Measurements from ENCODE around the gene TSC22D4. TPM values are rescaled to one million over a fixed set of nuclear protein-coding genes. Genes with fewer than 3 reads are reported as not detected.

Gene TSC22D4
- total and polyA plus RNA-seq, 2 donors (not counting 1 experiment from before 2014, with no cell fraction given), result 13.2 to 21.1 TPM

DNA sequence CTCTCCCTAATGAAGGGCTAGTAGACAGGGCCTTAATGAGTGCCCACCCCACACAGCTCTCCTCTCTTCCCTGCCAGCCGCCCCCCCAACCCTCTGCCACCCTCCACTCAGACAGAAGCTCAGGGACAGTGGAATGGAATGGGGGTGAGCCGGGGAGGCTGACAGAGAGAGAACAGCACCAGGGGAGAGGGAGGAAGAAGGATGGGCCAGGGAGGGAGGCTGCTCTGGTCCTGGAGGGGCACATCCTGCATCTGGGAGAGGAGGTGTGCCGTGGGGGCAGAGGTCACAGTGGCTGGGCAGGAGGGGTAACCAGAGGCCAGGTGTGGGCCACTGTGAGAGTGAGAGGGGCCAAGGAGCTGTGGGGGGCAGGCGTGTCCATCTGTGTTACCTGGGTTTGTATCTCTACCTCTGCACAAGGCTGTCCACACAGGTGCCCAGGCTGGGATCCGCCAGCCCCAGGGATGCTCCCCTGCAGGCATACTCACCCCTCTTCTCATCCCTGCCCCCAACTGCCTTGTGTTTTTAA, 7.2 kb upstream of the TSC22D4 start:
- Histone ChIP-seq H3K4me2 (ENCODE audit: extremely low read depth, insufficient read depth, low read length) (no peak overlapping the region), H3K27ac (ENCODE audit: insufficient read depth, low read length) (no peak overlapping the region), H3K9me3 (ENCODE audit: control insufficient read depth, insufficient read depth, low read depth, low read length) (no peaks in the 10 kb centered on the region), H3K4me1 (ENCODE audit: control insufficient read depth, extremely low read depth, insufficient read depth, low read length) (peaks cover 4% of the 10 kb centered on the region), H2AFZ (ENCODE audit: low read length) (no peak overlapping the region), H4K20me1 (ENCODE audit: control insufficient read depth, extremely low read depth, insufficient read depth, low read length) (no peaks in the 10 kb centered on the region), H3K36me3 (ENCODE audit: control insufficient read depth, insufficient read depth, low read length) (no peaks in the 10 kb centered on the region), H3K27me3 (ENCODE audit: control insufficient read depth, insufficient read depth, low read length) (no peaks in the 10 kb centered on the region), H3K79me2 (ENCODE audit: control insufficient read depth, insufficient read depth, low read length) (no peaks in the 10 kb centered on the region), H3K9ac (ENCODE audit: insufficient read depth, low read length) (no peak overlapping the region), H3K4me3 (replicated peaks in 1 of 4; ENCODE audit: control extremely low read depth in 1 of 4, insufficient read depth in 1 of 4, low read depth in 3 of 4, low read length in 4 of 4) (no peak overlapping the region)
- no peak for TF ChIP-seq EZH2 (IDR thresholded peaks at IDR 0.05; ENCODE audit: low read length, missing control alignments)
- TF ChIP-seq, protein P1, sequence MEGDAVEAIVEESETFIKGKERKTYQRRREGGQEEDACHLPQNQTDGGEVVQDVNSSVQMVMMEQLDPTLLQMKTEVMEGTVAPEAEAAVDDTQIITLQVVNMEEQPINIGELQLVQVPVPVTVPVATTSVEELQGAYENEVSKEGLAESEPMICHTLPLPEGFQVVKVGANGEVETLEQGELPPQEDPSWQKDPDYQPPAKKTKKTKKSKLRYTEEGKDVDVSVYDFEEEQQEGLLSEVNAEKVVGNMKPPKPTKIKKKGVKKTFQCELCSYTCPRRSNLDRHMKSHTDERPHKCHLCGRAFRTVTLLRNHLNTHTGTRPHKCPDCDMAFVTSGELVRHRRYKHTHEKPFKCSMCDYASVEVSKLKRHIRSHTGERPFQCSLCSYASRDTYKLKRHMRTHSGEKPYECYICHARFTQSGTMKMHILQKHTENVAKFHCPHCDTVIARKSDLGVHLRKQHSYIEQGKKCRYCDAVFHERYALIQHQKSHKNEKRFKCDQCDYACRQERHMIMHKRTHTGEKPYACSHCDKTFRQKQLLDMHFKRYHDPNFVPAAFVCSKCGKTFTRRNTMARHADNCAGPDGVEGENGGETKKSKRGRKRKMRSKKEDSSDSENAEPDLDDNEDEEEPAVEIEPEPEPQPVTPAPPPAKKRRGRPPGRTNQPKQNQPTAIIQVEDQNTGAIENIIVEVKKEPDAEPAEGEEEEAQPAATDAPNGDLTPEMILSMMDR (conservative IDR thresholded peaks at IDR 0.05 in 1 of 2, IDR thresholded peaks at IDR 0.05 in 1 of 2; ENCODE audit: low read depth in 1 of 2, low read length in 2 of 2), result no peak
- no peak for DNase-seq (ENCODE audit: low read depth in 2 of 2)

DNA sequence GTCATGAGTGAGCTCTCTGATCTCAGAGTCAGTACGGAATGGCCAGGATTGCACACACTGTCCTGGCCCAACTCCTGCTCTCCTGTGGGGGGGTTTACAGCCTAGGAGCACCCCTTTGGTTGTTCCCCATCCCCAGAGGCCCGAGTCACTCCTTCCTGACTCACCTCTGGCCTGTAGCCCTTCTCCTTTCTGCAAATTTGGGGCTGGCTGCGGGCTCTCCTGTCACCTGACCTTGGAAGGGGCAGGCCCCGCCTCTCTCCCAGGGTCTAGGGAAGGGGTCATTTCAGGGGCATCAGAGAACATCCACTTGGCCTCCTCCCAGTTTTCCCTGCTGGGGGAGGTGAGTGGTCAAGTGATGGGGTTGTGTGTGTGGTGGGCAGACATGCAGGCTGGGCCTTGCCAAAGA, 6.5 kb upstream of the TSC22D4 start:
- Histone ChIP-seq H3K27ac (ENCODE audit: insufficient read depth, low read length) (no peak overlapping the region), H3K9ac (ENCODE audit: insufficient read depth, low read length) (no peak overlapping the region), H3K9me3 (ENCODE audit: control insufficient read depth, insufficient read depth, low read depth, low read length) (no peaks in the 10 kb centered on the region), H3K36me3 (ENCODE audit: control insufficient read depth, insufficient read depth, low read length) (no peaks in the 10 kb centered on the region), H3K4me1 (ENCODE audit: control insufficient read depth, extremely low read depth, insufficient read depth, low read length) (peaks cover 4% of the 10 kb centered on the region), H3K4me3 (replicated peaks in 1 of 4; ENCODE audit: control extremely low read depth in 1 of 4, insufficient read depth in 1 of 4, low read depth in 3 of 4, low read length in 4 of 4) (no peak overlapping the region), H3K4me2 (ENCODE audit: extremely low read depth, insufficient read depth, low read length) (no peak overlapping the region), H2AFZ (ENCODE audit: low read length) (no peak overlapping the region), H3K27me3 (ENCODE audit: control insufficient read depth, insufficient read depth, low read length) (no peaks in the 10 kb centered on the region), H3K79me2 (ENCODE audit: control insufficient read depth, insufficient read depth, low read length) (no peaks in the 10 kb centered on the region), H4K20me1 (ENCODE audit: control insufficient read depth, extremely low read depth, insufficient read depth, low read length) (no peaks in the 10 kb centered on the region)
- DNase-seq (ENCODE audit: low read depth in 2 of 2), result no peak
- TF ChIP-seq, protein P1 (conservative IDR thresholded peaks at IDR 0.05 in 1 of 2, IDR thresholded peaks at IDR 0.05 in 1 of 2; ENCODE audit: low read depth in 1 of 2, low read length in 2 of 2), result no peak
- no peak for TF ChIP-seq EZH2 (IDR thresholded peaks at IDR 0.05; ENCODE audit: low read length, missing control alignments)

DNA sequence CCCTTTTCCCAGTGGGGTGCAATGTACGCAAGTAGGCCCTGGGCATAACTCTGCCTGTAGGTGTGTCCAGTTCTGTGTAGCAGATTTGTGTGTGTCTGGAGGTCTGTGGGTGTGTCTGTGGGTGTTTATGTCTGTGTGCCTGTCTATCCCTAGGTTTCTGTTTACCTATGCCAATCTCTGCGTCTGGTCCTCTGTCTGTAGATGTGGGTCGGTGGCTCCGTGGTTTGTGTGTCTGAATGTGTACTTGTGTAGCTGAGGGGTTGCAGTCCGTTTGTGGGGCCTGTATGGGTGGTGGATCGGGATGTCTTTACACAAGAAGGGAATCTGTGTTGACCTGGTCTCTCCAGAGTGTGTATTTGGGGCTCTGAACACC, 5.6 kb upstream of the TSC22D4 start:
- Histone ChIP-seq H3K4me1 (ENCODE audit: control insufficient read depth, extremely low read depth, insufficient read depth, low read length) (peaks cover 4% of the 10 kb centered on the region), H3K4me3 (replicated peaks in 1 of 4; ENCODE audit: control extremely low read depth in 1 of 4, insufficient read depth in 1 of 4, low read depth in 3 of 4, low read length in 4 of 4) (peak overlapping the region in 1 of 4 experiments; percentile 59), H3K9me3 (ENCODE audit: control insufficient read depth, insufficient read depth, low read depth, low read length) (no peaks in the 10 kb centered on the region), H3K27ac (ENCODE audit: insufficient read depth, low read length) (no peak overlapping the region), H3K4me2 (ENCODE audit: extremely low read depth, insufficient read depth, low read length) (no peak overlapping the region), H4K20me1 (ENCODE audit: control insufficient read depth, extremely low read depth, insufficient read depth, low read length) (no peaks in the 10 kb centered on the region), H3K9ac (ENCODE audit: insufficient read depth, low read length) (no peak overlapping the region), H3K36me3 (ENCODE audit: control insufficient read depth, insufficient read depth, low read length) (no peaks in the 10 kb centered on the region), H3K27me3 (ENCODE audit: control insufficient read depth, insufficient read depth, low read length) (no peaks in the 10 kb centered on the region), H2AFZ (ENCODE audit: low read length) (no peak overlapping the region), H3K79me2 (ENCODE audit: control insufficient read depth, insufficient read depth, low read length) (no peaks in the 10 kb centered on the region)
- no peak for TF ChIP-seq EZH2 (IDR thresholded peaks at IDR 0.05; ENCODE audit: low read length, missing control alignments)
- TF ChIP-seq, protein P1 (conservative IDR thresholded peaks at IDR 0.05 in 1 of 2, IDR thresholded peaks at IDR 0.05 in 1 of 2; ENCODE audit: low read depth in 1 of 2, low read length in 2 of 2), result no peak
- DNase-seq (ENCODE audit: low read depth in 2 of 2), result no peak

All from fibroblast of lung (primary cell).